Measurements from ENCODE around the gene LRCH4. TPM values are rescaled to one million over a fixed set of nuclear protein-coding genes. Genes with fewer than 3 reads are reported as not detected.

LRCH4 gene
- total and polyA plus RNA-seq, 2 of the 8 experiments (the other 6 are each of a cell fraction or from before 2014, with no cell fraction given): 15.5 to 36.6 TPM

DNA sequence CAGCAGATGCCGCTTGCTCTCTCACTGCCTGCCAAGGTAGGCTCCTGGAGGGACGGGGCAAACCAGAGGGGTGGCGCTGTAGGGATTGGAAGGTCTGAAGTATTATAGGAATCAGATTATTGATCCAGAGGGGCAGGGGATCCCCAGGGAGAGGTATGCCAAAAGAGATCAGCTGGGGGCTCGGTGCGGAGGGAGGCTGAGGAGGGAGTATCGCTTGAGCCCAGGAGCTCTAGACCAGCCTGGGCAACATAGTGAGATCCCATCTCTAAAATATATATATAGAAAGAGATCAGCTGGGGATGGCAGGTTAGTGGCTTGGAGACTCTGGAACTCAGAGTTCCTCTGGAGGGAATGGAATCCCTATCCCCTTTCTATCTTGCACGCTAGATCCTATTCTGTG, 9.3 kb upstream of the LRCH4 start:
- Histone ChIP-seq H4K91ac (replicated peaks; ENCODE audit: insufficient read length, low read length) (no peak overlapping the region), H2BK15ac (ENCODE audit: low read length) (no peak overlapping the region), H2BK20ac (ENCODE audit: low read length) (no peak overlapping the region), H3K4me3 (ENCODE audit: extremely low read depth in 1 of 4, insufficient read depth in 2 of 4, low read depth in 3 of 4, low read length in 4 of 4) (no peak overlapping the region), H3K4ac (replicated peaks; ENCODE audit: insufficient read length, low read depth, low read length) (no peak overlapping the region), H2BK12ac (ENCODE audit: low read depth, low read length) (no peak overlapping the region), H2AK5ac (ENCODE audit: low read depth, low read length) (no peak overlapping the region), H2BK5ac (ENCODE audit: low read depth, low read length) (no peak overlapping the region), H3K27ac (ENCODE audit: low read depth, low read length) (no peak overlapping the region), H3K18ac (ENCODE audit: extremely low read depth, low read length) (no peak overlapping the region), H3K4me1 (replicated peaks in 1 of 4; ENCODE audit: control insufficient read depth in 3 of 4, insufficient read depth in 4 of 4, low read length in 3 of 4) (peaks cover 0 to 4% (median under 1%) of the 10 kb centered on the region in 4 experiments; a peak in 1 of 7 replicates), H3K36me3 (ENCODE audit: control insufficient read depth in 2 of 4, insufficient read depth in 4 of 4, low read length in 3 of 4) (peaks cover 0 to 6% (median 3%) of the 10 kb centered on the region in 4 experiments; a peak in 4 of 8 replicates), H4K20me1 (replicated peaks in 1 of 2; ENCODE audit: control insufficient read depth in 1 of 2, insufficient read depth in 2 of 2, low read length in 2 of 2) (peaks cover 0 to 7% of the 10 kb centered on the region in 2 experiments), H3K23ac (ENCODE audit: insufficient read length) (no peak overlapping the region), H3K56ac (replicated peaks; ENCODE audit: insufficient read length, low read depth, low read length) (no peak overlapping the region), H3K9ac (replicated peaks in 1 of 4; ENCODE audit: extremely low read depth in 1 of 4, low read depth in 3 of 4, low read length in 3 of 4) (no peak overlapping the region), H3K14ac (ENCODE audit: insufficient read length) (no peak overlapping the region), H4K8ac (ENCODE audit: extremely low read depth, insufficient read depth, low read length) (no peak overlapping the region), H2BK120ac (replicated peaks; ENCODE audit: low read depth, low read length) (no peak overlapping the region), H3K4me2 (ENCODE audit: insufficient read depth in 1 of 2, low read depth in 2 of 2, low read length in 2 of 2) (no peak overlapping the region), H3K23me2 (ENCODE audit: low read depth, low read length) (no peaks in the 10 kb centered on the region), H2AFZ (ENCODE audit: low read length) (no peak overlapping the region), H3K79me1 (ENCODE audit: low read depth, low read length) (no peaks in the 10 kb centered on the region), H3K27me3 (replicated peaks in 1 of 4; ENCODE audit: control insufficient read depth in 3 of 4, extremely low read depth in 1 of 4, insufficient read depth in 3 of 4, low read length in 3 of 4) (peaks cover 0 to 2% (median under 1%) of the 10 kb centered on the region in 4 experiments; a peak in 4 of 7 replicates), H4K5ac (ENCODE audit: insufficient read length, low read depth, low read length) (no peak overlapping the region), H3K79me2 (ENCODE audit: control insufficient read depth in 1 of 2, insufficient read depth in 2 of 2, low read length in 2 of 2) (no peaks in the 10 kb centered on the region), H3K9me3 (ENCODE audit: insufficient read depth in 2 of 2, low read depth in 1 of 2, low read length in 1 of 2) (no peaks in the 10 kb centered on the region)
- TF ChIP-seq FOSL1 (IDR thresholded peaks at IDR 0.05; ENCODE audit: insufficient read depth, low read depth, low read length) (no peak), CREB1 (IDR thresholded peaks at IDR 0.05) (no peak), SIN3A (conservative IDR thresholded peaks at IDR 0.05 in 1 of 2, IDR thresholded peaks at IDR 0.05 in 1 of 2; ENCODE audit: low read depth in 1 of 2, low read length in 2 of 2) (no peak), ATF2 (IDR thresholded peaks at IDR 0.05; ENCODE audit: low read length) (no peak), RAD21 (IDR thresholded peaks at IDR 0.05 in 1 of 2, conservative IDR thresholded peaks at IDR 0.05 in 1 of 2; ENCODE audit: low read depth in 2 of 2, low read length in 2 of 2) (no peak), NANOG (IDR thresholded peaks at IDR 0.05; ENCODE audit: insufficient read depth, low read depth, low read length, poor library complexity, severe bottlenecking) (no peak), POLR2A (IDR thresholded peaks at IDR 0.05; ENCODE audit: control extremely low read depth in 1 of 2, low read depth in 2 of 2, low read length in 2 of 2) (no peak), EP300 (IDR thresholded peaks at IDR 0.05; ENCODE audit: borderline replicate concordance in 1 of 2, low read depth in 2 of 2, low read length in 2 of 2) (no peak), TAF7 (optimal IDR thresholded peaks at IDR 0.05; ENCODE audit: borderline replicate concordance, low read depth, low read length) (no peak)
- TF ChIP-seq, protein P1, sequence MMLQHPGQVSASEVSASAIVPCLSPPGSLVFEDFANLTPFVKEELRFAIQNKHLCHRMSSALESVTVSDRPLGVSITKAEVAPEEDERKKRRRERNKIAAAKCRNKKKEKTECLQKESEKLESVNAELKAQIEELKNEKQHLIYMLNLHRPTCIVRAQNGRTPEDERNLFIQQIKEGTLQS (IDR thresholded peaks at IDR 0.05; ENCODE audit: insufficient read depth, low read depth, low read length): no peak
- CTCF ChIA-PET (ENCODE audit: partially characterized antibody): interaction anchor here (0.8 to 1.4 kb wide), 5 partner anchors 24 to 186 kb away, joined by 3 to 4 read pairs (median 4); no protein-coding TSS in a partner anchor
- no peak for DNase-seq (ENCODE audit: low read depth in 1 of 2, low spot score in 2 of 2)
- WGBS, 2 experiments (ENCODE audit: extremely low coverage in 1 of 2, insufficient coverage in 1 of 2, insufficient read length in 1 of 2, insufficient replicate concordance in 2 of 2, low coverage in 1 of 2, low lambda C conversion rate in 2 of 2, missing lambda C conversion rate in 1 of 2): 92% methylated on average over 7 of the region's 7 CpGs; no CpG with 5 or more reads in 1 of the 2 experiments
- FAIRE-seq: no peak
- POLR2A ChIA-PET (ENCODE audit: partially characterized antibody): interaction anchor here (1.2 to 6.6 kb wide), 6 partner anchors 8 to 166 kb away, joined by 4 to 67 read pairs (median 6); partner anchors contain the start of genes FBXO24, LRCH4, MEPCE and ZCWPW1

Measured in H1 (cell line).